ENCODE data around the gene GGA1.

DNA sequence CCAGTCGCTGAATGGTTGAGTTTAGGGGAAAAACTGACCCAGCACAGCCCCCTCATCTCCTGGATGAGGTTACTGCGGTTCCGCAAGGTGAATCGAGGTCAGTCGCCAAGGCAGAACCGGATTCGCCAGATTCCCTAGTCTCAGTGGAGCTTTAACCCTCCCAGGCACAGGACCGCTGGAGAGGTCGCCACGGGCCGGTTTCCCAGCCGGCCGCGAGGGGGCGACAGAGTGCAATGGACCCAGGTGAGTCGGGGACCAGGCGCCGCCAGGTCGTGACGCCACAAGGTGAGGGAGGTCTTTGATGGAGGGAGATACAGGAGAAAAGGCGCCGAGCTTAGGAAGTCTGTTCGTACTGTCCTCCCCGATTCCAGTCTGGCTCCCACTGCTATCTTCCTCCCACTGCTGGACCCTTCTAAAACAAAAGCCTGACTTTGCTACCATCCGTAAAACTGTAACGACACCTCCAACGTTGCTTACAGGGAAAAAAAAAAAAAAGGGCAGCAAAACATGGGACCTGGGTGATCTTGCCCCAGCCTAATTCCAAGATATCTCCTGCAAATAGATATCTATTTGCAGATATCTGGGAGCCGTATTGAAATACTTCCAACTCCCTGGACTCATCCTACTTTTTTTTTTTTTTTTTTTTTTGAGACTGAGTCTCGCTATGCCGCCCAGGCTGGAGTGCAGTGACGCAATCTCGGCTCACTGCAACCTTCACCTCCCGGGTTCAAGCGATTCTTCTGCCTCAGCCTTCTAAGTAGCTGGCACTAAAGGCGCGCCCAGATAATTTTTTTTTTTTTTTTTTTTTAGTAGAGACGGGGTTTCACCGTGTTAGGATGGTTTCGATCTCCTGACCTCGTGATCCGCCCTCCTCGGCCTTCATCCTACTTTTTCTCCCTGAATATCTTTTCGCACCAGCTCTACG lies 1.4 kb upstream of the GGA1 start:
- no peak for TF ChIP-seq POLR2A (IDR thresholded peaks at IDR 0.05; ENCODE audit: low read length)
- no peak for TF ChIP-seq GATA1 (IDR thresholded peaks at IDR 0.05; ENCODE audit: low read depth, low read length)
